NCI-H2107 treated with DMSO at 0.1 percent for 48 hours (cell line): ENCODE results near the gene USP24.
A peak's percentile ranks its signal among the peaks of the same experiment; 100 is the strongest.
"Not testable (repeated sequence)": the region's sequence is repeated elsewhere in the genome, so short reads cannot be mapped to it uniquely, and the experiment has no call there.

Experiments used
- DNase-seq: peaks from one replicate; lab custom pipeline; 2025; ENCODE audit not compliant: unreplicated experiment; lab: John Stamatoyannopoulos, UW

Gene USP24

DNA sequence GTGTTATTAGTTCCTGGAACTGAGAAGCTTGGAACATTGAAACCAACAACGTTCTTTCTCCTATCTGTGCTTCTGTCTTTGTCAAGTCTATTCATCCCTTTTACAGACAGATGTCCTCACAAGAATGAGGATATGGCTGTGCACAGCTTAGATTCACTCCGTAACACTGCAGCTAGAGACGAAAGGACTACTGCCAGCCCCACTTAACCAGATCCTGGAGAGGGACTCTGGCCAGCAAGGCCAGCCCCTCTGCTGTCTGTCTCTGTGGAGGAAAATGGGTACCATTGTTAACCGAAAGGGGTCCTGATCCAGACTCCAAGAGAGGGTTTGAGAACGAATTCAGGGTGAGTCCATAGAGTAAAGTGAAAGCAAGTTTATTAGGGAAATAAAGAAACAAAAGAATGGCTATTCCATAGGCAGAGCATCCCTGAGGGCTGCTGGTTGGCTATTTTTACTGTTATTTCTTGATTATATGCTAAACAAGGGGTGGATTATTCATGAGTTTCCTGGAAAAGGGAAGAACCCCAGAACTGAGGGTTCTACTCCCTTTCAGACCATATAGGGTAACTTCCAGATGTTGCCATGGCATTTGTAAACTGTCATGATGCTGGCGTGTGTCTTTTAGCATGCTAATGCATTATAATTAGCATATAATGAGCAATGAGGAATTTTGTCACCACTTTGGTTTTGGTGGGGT is 17.4 kb upstream of the USP24 start:
- DNase-seq = no peak

DNA sequence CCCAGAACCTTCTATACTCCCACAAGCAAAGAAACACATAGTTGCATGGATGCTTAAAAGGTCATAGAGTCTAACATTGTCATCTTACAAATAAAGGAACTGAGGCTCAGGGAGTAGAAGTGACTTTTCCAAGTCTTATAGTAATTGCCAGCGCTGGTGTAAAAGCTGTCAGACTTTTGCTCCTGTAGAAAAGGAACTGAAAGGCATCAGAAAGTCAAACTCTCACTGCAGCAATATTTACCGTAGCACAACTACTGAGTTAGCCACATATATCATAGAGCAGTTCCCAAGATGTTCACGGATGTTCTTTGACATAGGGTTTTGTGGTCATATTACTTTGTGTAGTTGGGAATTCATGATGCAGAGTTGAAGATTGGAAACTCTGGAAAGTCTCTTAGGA is 16.6 kb upstream of the USP24 start:
- DNase-seq = no peak

DNA sequence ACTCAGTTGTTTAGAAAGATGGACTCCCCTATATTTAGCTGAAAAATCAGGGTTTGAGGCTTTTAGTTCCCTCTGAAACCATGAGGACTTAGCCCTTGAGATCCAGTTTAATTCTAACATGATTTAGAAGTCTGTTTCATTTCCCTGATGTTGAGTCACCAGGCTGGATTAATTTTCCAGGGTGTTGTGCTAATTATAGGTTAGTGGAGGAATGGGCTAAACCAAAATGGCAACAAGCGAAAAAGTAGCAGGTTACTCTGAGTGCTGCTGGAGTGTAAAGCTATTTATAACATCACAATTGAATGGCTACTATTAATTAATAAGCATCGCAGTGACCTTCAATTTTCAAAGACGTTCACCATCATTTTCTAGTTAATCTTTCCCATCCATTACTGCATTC is 15.5 kb upstream of the USP24 start:
- no peak for DNase-seq

GRCh38 chr1:55229726-55230125 is 14.6 kb upstream of the USP24 start:
- not testable (repeated sequence) for DNase-seq

GRCh38 chr1:55225228-55225627 is 10.1 kb upstream of the USP24 start:
- DNase-seq = no peak

- no peak for DNase-seq
These were observed 9.6 kb upstream of the USP24 start for GRCh38 chr1:55224729-55225128.

DNA sequence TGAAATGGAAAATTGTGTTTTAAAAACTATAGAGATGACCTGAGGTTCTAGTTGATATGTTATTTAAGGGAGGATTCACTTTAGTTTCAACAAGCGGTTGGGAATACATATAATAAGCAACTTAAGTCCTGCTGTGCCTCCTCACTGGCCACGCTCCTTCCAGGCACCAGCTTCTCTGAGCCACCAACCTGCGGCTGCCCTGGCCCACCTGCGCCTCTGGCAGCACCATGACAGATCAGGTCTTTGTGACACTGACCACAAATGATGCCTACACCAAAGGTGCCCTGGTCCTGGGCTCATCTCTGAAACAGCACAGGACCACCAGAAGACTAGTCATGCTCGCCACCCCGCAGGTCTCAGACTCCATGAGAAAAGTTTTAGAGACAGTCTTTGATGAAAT is 7.0 kb upstream of the USP24 start:
- DNase-seq = no peak

DNA sequence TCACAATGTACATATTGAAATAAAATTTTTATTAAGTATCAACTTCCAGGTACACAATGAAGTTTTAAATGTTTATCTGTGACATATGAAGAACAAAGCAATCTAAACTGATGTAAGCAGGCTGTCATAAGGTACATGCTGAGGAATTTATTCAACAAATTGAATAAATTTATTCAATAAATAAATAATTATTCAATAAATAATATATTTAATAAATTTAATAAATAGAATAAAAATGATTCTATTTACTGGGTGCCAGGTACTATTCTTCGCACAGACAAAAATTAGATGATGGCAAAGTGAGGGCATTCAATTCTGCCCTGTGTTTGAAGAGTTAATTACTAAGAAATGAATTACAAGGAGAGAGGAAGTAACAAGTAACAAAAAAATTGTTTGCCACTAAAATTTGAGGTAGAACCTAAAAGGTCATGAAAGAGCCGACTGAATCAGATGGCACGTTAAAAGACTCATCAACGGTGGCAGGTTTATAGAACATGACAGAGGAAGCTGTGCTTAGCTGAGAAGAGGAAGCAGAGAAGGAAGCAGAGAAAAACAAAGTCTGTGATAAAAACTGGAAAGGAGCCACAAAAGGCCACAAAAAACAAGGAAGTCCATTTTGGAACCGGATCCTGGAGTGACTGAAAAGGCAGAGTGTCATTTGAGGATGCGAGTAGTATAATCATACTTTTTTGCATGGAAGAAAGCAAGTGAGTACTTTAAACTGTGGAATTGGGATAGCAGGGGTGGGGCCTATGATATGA is 2.2 kb upstream of the USP24 start:
- DNase-seq = no peak

DNA sequence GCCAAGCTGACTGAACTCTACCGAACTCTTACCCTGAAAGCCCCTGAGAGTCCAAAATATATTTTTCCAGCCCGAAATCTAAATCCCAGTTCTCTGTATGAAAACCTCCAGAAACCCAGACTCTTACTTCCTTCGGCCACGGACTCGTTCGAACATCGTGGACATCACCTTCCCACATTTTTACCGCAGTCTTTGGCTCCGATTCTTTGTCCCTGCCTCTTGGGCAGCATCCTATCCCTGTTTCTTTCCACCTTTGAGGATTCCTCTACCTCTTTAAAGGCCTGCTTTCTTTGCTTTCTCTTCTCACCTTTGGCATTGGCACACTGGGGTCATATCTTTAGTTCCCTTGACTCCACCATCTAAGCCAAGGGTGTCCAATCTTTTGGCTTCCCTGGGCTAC is 932 bp upstream of the USP24 start:
- DNase-seq = no peak

GRCh38 chr1:55214934-55215193 is 300 bp downstream of the USP24 start:
- no peak for DNase-seq

DNA sequence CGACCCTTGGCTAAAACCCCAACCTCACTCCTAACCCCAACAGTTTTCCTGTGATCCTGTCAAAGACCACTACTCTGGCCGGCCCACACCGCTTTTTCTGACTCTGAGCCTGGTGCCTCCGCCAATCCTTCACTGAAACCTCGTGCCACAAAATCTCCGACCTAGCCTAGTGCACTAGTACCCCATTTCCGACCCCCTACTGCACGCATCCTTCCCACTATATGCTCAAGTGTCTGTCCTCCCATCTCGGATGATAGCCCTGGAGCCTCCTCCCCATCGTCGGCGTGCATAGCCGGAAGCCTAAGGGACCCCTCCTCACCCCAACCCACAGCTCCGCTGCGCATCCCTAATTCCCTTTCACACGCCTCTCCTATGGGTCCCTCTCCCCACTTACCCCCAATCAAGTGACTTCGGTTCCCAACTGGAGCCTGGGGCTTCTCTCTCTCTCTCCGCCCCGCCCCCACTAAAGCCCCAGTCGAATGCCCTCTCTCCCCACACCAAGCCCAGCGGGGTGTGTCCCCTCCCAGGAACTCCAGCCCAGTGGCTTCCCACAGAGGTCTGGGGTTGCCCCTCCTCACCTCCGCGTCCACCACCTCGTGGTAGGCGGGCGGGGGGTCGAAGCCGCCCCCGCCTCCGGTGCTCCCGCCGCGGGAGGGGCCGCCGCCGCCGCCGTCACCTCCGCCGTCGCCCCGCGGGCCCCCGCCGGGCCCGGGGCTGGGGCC is 791 bp downstream of the USP24 start:
- peak; percentile 48 for DNase-seq

GRCh38 chr1:55213885-55214211 is 1.3 kb downstream of the USP24 start:
- DNase-seq = no peak

- DNase-seq = no peak
These were observed 1.8 kb downstream of the USP24 start for GRCh38 chr1:55213151-55213884.

DNA sequence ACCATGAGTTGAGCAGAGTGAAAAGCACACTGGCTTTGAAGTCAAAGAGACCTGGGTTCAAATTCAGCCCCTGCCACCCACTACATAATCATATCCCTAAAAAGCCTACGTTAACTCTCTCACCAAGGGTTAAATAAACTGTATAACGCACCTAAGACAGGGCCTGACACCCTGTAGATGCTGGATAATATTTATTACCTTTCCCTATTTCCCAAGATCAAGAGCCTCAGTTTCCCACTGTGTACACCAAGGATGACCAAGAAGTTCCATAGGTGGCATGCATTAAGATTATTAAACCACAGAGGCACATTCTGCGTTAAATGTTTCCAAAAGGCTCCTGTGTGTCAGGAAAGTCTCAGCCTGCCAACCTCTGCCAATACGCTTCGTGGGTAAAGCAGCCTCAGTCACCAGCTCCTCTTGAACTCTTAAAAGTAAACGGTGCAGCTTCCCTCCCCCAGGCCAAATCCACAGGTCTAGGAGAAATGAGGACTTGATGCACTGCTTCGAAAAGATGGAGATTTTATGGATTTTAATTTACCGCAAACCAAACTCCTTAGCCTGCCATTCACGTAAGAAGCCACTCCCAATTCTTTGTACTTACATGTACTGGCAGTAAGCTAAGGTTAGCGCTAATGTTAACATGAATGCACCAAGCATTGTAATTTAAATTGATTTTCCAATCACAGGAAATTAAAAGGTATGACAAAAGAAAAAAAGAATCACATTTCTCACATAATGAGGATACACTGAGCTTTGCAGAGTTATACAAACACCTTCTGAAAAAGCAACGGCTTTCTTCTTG is 2.6 kb downstream of the USP24 start:
- DNase-seq = peak; percentile 74

GRCh38 chr1:55211863-55212262 is 3.3 kb downstream of the USP24 start:
- no peak for DNase-seq

- DNase-seq = no peak
These were observed 4.0 kb downstream of the USP24 start for GRCh38 chr1:55210990-55211801.

GRCh38 chr1:55209247-55209646 is 5.9 kb downstream of the USP24 start:
- no peak for DNase-seq

DNA sequence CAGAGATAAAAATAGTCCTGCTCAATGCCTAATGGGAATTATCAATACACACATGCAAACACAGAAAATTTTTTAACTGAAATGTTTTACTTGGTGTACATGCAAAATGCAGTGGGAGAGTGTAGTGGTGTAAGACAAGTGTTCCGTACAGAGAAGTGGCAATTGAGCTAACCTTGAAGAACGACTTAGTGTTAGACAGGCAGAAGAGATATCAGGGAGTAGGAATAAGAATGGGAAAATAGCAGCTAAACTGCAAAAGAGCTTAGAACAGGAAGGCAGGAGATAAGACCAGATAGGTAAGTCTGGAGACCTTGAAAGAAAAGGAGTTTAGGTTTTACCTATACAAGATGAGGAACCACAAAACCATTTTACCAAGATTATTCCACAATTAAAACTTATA is 9.0 kb downstream of the USP24 start:
- DNase-seq = no peak

DNA sequence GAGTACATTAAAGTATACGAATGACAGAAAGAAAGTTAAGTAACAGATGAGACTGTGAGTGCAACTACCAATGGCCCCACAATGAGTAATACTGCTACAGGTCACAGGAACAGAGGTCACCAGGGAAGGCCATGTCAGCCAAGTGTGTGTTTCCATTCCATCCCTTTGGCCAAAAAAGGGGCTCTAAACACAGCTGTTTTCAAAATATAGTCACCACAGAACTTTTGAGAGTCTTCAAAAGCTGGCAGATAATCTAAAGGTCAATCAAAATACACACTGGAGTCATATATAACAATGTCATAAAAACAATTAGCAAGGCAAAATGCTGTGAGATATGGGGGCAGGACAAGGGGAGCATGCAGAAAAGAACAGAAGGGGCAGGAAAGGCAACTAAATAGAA is 10.2 kb downstream of the USP24 start:
- DNase-seq = no peak

GRCh38 chr1:55203064-55203463 is 12.1 kb downstream of the USP24 start:
- DNase-seq = no peak
